Measurements from ENCODE around the gene UNC13B. TPM values are rescaled to one million over a fixed set of nuclear protein-coding genes. Genes with fewer than 3 reads are reported as not detected.
"Not testable (repeated sequence)": the region's sequence is repeated elsewhere in the genome, so short reads cannot be mapped to it uniquely, and the experiment has no call there.

Gene UNC13B
- total and polyA plus RNA-seq, 2 experiments from 2014 or later, result 16.3 to 43.7 TPM

DNA sequence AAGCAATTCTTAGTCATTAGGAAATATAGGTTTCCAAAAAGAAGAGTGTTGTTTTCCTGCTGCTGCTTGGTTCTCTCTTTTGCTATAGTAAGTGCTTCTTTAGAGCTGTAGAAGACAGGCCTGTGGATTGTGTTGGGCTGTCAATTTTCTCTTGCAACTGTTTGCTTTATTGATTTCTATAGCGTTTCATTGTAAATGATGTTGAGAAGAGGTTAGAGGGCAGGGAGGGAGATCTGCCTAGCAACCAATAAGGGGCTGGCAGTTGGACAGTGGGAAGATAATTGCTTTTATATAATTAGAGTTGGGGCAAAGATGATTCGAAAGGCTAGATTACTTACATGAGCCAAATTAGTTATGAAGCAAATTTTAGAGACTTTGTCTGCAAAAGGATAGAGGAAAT, 11.1 kb downstream of the UNC13B start:
- Histone ChIP-seq H3K4me1 (ENCODE audit: low read depth) (peaks cover 6% of the 10 kb centered on the region), H3K9me3 (ENCODE audit: low read depth) (no peaks in the 10 kb centered on the region), H3K27ac (no peak overlapping the region), H3K27me3 (no peaks in the 10 kb centered on the region), H3K36me3 (no peaks in the 10 kb centered on the region), H3K4me3 (no peak overlapping the region)
- DNase-seq (ENCODE audit: low read depth in 1 of 2, low spot score in 1 of 2), result no peak
- TF ChIP-seq, protein P1, sequence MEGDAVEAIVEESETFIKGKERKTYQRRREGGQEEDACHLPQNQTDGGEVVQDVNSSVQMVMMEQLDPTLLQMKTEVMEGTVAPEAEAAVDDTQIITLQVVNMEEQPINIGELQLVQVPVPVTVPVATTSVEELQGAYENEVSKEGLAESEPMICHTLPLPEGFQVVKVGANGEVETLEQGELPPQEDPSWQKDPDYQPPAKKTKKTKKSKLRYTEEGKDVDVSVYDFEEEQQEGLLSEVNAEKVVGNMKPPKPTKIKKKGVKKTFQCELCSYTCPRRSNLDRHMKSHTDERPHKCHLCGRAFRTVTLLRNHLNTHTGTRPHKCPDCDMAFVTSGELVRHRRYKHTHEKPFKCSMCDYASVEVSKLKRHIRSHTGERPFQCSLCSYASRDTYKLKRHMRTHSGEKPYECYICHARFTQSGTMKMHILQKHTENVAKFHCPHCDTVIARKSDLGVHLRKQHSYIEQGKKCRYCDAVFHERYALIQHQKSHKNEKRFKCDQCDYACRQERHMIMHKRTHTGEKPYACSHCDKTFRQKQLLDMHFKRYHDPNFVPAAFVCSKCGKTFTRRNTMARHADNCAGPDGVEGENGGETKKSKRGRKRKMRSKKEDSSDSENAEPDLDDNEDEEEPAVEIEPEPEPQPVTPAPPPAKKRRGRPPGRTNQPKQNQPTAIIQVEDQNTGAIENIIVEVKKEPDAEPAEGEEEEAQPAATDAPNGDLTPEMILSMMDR (IDR thresholded peaks at IDR 0.05; ENCODE audit: low read depth, low read length), result no peak

DNA sequence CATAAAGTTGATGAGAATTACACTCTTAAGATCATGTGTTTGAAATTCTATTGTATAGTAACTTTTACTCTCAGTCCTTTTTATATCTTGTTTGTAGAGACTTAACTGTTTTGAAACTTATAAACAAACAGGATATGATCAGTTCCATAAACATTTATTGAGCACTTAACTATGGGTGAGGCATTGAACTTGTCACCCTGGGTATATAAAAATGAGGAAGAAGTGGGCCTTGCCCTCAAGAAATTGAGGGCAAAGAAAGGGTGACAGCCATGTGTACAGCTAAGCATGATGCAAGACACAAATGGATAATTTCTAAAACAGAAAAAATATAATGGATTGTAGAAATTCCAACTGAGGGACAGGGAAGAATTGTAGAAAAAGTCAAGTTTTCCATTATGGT, 15.7 kb downstream of the UNC13B start:
- TF ChIP-seq, protein P1 (IDR thresholded peaks at IDR 0.05; ENCODE audit: low read depth, low read length), result no peak
- no peaks in the 10 kb centered on the region for H3K27me3 ChIP-seq
- H3K4me3 ChIP-seq, result no peak overlapping the region

DNA sequence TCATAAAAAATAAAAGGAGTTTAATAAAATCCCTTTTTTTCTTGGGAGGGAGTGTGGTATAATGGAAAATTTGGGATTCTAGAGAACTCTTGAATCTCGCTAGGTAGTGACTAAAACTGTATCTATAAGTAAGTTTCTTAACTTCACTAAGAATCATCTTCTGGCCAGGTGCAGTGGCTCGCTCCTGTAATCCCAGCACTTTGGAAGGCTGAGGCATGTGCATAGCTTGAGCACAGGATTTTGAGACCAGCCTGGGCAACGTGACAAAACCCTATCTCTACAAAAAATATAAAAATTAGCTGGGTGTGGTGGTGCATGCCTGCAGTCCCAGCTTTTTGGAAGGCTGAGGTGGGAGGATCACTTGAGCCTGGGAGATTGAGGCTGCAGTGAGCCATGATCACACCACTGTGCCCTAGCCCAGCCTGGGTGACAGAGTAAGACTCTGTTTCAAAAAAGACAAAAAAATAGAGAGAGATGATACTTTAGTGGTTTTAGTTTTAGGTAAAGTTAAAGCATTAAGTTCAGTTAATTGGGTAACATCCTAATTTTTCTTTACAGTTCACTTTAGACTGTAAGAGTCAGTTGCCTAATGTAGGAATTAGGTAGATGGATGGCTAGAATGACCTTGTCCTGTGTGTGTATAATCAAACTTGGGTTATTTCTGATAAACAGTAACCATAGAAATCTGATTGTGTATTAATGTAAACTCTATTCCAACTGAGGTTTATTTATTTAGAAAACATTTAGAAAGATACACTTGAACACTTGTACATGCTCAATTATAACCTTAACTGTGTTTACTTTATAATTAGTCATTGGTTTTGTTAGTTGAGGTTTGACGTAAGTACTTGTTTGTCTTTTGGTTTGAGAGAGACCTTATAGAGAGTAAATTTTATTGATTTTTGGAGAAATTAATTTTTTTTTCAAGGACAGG, 17.8 kb downstream of the UNC13B start:
- H3K9me3 ChIP-seq (ENCODE audit: low read depth), result peaks cover 4% of the 10 kb centered on the region
- no peaks in the 10 kb centered on the region for H3K36me3 ChIP-seq
- no peaks in the 10 kb centered on the region for H3K4me1 ChIP-seq (ENCODE audit: low read depth)
- no peaks in the 10 kb centered on the region for H3K27me3 ChIP-seq
- TF ChIP-seq, protein P1 (IDR thresholded peaks at IDR 0.05; ENCODE audit: low read depth, low read length), result no peak
- no peak for DNase-seq (ENCODE audit: low read depth in 1 of 2, low spot score in 1 of 2)
- no peak overlapping the region for H3K4me3 ChIP-seq
- H3K27ac ChIP-seq, result no peak overlapping the region

More for the DNA sequence above, 15.7 kb downstream of the UNC13B start:
- no peak for DNase-seq (ENCODE audit: low read depth in 1 of 2, low spot score in 1 of 2)
- peaks cover 4% of the 10 kb centered on the region for H3K4me1 ChIP-seq (ENCODE audit: low read depth)
- no peaks in the 10 kb centered on the region for H3K36me3 ChIP-seq
- no peak overlapping the region for H3K27ac ChIP-seq
- H3K9me3 ChIP-seq (ENCODE audit: low read depth), result peaks cover 4% of the 10 kb centered on the region

DNA sequence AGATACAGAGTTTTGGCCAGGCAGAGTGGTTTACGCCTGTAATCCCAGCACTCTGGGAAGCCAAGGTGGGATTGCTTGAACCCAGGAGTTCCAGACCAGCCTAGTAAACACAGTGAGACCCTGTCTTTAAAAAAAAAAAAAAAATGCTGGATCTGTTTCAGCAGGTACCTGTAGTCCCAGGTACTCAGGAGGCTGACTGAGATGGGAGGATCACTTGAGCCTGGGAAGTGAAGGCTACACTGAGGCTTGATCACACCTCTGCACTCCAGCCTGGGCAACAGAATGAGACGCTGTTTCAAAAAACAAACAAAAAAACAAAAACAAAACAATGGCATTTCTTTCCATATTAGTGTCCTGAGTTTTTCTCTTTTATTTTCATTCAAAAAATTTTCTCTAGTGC, 19.0 kb downstream of the UNC13B start:
- Histone ChIP-seq H3K9me3 (ENCODE audit: low read depth) (peaks cover 4% of the 10 kb centered on the region), H3K27ac (no peak overlapping the region), H3K36me3 (no peaks in the 10 kb centered on the region), H3K4me3 (no peak overlapping the region), H3K27me3 (no peaks in the 10 kb centered on the region), H3K4me1 (ENCODE audit: low read depth) (no peaks in the 10 kb centered on the region)
- DNase-seq (ENCODE audit: low read depth in 1 of 2, low spot score in 1 of 2), result no peak
- TF ChIP-seq, protein P1 (IDR thresholded peaks at IDR 0.05; ENCODE audit: low read depth, low read length), result no peak

DNA sequence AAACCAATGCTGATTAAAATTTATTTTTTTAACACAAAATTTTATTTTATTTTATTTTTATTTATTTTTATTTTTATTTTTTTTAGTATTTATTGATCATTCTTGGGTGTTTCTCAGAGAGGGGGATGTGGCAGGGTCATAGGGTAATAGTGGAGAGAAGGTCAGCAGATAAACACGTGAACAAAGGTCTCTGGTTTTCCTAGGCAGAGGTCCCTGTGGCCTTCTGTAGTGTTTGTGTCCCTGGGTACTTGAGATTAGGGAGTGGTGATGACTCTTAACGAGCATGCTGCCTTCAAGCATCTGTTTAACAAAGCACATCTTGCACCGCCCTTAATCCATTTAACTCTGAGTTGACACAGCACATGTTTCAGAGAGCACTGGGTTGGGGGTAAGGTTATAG, 20.6 kb downstream of the UNC13B start:
- not testable (repeated sequence) for H3K9me3 ChIP-seq (ENCODE audit: low read depth); H3K27me3 ChIP-seq; H3K4me3 ChIP-seq; H3K27ac ChIP-seq; H3K4me1 ChIP-seq (ENCODE audit: low read depth); H3K36me3 ChIP-seq; DNase-seq (ENCODE audit: low read depth in 1 of 2, low spot score in 1 of 2)

DNA sequence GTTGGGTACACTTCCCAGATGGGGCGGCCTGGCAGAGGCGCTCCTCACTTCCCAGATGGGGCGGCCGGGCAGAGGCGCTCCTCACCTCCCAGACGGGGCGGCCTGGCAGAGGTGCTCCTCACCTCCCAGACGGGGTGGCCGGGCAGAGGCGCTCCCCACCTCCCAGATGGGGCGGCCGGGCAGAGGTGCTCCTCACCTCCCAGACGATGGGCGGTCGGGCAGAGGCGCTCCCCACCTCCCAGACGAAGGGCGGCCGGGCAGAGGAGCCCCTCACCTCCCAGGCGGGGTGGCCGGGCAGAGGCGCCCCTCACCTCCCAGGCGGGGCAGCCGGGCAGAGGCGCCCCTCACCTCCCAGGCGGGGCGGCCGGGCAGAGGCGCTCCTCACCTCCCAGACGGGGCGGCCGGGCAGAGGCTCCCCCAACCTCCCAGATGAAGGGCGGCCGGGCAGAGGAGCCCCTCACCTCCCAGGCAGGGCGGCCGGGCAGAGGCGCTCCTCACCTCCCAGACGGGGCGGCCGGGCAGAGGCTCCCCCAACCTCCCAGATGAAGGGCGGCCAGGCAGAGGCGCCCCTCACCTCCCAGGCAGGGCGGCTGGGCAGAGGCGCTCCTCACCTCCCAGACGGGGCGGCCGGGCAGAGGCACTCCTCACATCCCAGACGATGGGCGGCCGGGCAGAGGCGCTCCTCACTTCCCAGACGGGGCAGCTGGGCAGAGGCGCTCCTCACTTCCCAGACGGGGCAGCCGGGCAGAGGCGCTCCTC, 21.4 kb downstream of the UNC13B start:
- H3K4me1 ChIP-seq (ENCODE audit: low read depth); H3K27ac ChIP-seq; H3K9me3 ChIP-seq (ENCODE audit: low read depth); DNase-seq (ENCODE audit: low read depth in 1 of 2, low spot score in 1 of 2); H3K27me3 ChIP-seq; H3K4me3 ChIP-seq; H3K36me3 ChIP-seq: not testable (repeated sequence)

DNA sequence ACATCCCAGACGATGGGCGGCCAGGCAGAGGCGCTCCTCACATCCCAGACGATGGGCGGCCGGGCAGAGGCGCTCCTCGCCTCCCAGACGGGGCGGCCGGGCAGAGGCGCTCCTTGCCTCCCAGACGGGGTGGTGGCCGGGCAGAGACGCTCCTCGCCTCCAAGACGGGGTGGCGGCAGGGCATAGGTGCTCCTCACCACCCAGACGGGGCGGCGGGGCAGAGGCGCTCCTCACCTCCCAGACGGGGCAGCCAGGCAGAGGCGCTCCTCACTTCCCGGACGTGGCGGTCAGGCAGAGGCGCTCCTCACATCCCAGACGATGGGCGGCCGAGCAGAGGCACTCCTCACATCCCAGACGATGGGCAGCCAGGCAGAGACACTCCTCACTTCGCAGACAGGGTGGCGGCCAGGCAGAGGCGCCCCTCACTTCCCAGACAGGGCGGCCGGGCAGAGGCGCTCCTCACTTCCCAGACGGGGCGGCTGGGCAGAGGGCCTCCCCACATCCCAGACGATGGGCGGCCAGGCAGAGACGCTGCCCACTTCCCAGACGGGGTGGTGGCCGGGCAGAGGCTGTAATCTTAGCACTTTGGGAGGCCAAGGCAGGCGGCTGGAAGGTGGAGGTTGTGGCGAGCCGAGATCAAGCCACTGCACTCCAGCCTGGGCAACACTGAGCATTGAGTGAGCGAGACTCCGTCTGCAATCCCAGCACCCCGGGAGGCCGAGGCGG, 22.1 kb downstream of the UNC13B start:
- H3K27ac ChIP-seq; DNase-seq (ENCODE audit: low read depth in 1 of 2, low spot score in 1 of 2); H3K36me3 ChIP-seq; H3K4me3 ChIP-seq; H3K27me3 ChIP-seq; H3K4me1 ChIP-seq (ENCODE audit: low read depth); H3K9me3 ChIP-seq (ENCODE audit: low read depth): not testable (repeated sequence)

All from cardiac muscle cell (in vitro differentiated cells and primary cell).